Mucosa of descending colon (tissue), 3 donors: Measurements from ENCODE around the gene SEMA4C. TPM values are rescaled to one million over a fixed set of nuclear protein-coding genes. Genes with fewer than 3 reads are reported as not detected.

Experiments used
- ATAC-seq: fragments of 200-7000 bp; cut with Tn5 transposase; one replicate; pipeline ENCODE4 v1.9.1; 2020; ENCODE audit warnings: mild to moderate bottlenecking, moderate library complexity
- DNase-seq, 3 donors: peaks; one replicate each; pipeline ENCODE4 v3.0.0-alpha.2; 2020
- H3K36me3 ChIP-seq: fragments of 200-600 bp; one replicate; pipeline ENCODE4 v1.8.0; 2021; ENCODE audit warnings: low read depth, mild to moderate bottlenecking
- H3K4me1 ChIP-seq: fragments of 200-600 bp; one replicate; pipeline ENCODE4 v1.8.0; 2021; ENCODE audit warnings: low read depth, mild to moderate bottlenecking
- H3K4me3 ChIP-seq: fragments of 200-600 bp; one replicate; pipeline ENCODE4 v1.8.0; 2021; ENCODE audit warnings: mild to moderate bottlenecking
- H3K9me3 ChIP-seq: fragments of 200-600 bp; one replicate; pipeline ENCODE4 v1.8.0; 2021; ENCODE audit warnings: mild to moderate bottlenecking
- intact Hi-C, 2 donors: fragments of 100-400 bp; cut with DNase I in 1 of 2; cut with micrococcal nuclease in 1 of 2; formaldehyde crosslinking; loops; one replicate each; pipeline versions ENCODE4 v1.11.0 to v1.11.1; 2022; cut with DNase I, micrococcal nuclease
- total RNA-seq, 3 donors: library from RNA; stranded (reverse); fragmentation: NEBNext Ultra II Directional in 2 of 3; extraction: Animal tissue kit (Norgen Biotek cat#: 25700) in 2 of 3; gene quantifications; one replicate each; pipeline versions ENCODE4 v1.2.1 to v1.2.4, GENCODE V29; 2021 to 2023
- TF ChIP-seq, protein P1 (sequence below): fragments of 200-600 bp; IDR thresholded peaks from one replicate; pipeline ENCODE4 v1.8.0; 2022; ENCODE audit warnings: antibody characterized with exemption, mild to moderate bottlenecking
- donor health status: DM: no; HTN: no; CAD: no; lungs with moderate emphysema.
- donor health status: DM: no; HTN: no; CAD: no.
- donor health status: DM: no; HTN: yes; CAD: no.

Gene SEMA4C
- total RNA-seq, 3 donors from 2014 or later: 14.4 to 83.8 (median 17.5) TPM

DNA sequence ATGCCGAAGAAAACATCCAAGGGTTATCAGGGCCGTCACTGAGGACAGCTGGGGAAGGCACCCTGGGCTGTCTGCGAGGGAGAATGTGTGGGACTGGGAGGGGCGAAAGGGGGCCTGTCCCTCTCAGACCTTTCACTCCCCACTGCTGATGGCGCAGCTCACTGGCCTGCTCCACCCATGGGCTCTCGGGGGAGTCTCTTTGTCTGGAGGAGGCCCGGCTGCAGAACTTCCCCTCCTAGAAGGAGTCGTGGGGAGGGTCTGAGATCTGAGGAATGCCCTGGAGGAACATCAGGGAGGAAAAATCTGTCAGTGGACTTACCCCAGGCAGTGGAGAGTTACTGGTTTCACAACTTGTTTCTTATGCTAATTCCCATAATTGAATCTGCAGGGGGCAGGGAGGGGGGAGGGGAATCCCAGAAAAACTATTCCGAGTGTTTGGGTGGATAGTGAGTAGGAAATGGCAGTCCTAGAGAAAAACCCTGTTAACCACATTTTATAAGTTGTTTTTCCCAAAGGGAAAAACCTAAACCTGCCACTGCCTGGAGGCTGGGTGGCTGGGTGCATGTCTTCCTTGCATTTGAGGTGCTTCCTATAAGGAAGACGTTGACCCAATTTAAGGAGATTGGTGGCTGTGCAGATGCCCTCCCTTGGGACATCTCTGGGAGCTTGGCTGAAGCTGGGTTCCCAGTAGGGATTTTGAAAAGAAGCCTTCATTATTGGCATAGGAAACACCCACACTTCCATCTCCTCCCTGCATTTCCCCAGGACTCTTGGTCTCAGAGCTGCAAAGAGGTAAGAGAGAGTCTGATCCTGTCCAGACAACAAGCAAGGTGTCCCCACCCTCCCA lies 11.7 kb upstream of the SEMA4C start:
- TF ChIP-seq, protein P1, sequence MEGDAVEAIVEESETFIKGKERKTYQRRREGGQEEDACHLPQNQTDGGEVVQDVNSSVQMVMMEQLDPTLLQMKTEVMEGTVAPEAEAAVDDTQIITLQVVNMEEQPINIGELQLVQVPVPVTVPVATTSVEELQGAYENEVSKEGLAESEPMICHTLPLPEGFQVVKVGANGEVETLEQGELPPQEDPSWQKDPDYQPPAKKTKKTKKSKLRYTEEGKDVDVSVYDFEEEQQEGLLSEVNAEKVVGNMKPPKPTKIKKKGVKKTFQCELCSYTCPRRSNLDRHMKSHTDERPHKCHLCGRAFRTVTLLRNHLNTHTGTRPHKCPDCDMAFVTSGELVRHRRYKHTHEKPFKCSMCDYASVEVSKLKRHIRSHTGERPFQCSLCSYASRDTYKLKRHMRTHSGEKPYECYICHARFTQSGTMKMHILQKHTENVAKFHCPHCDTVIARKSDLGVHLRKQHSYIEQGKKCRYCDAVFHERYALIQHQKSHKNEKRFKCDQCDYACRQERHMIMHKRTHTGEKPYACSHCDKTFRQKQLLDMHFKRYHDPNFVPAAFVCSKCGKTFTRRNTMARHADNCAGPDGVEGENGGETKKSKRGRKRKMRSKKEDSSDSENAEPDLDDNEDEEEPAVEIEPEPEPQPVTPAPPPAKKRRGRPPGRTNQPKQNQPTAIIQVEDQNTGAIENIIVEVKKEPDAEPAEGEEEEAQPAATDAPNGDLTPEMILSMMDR: no peak
- Histone ChIP-seq H3K36me3 (no peaks in the 10 kb centered on the region), H3K9me3 (no peaks in the 10 kb centered on the region), H3K4me3 (no peak overlapping the region), H3K4me1 (no peaks in the 10 kb centered on the region)
- intact Hi-C loops: no loop called here
- DNase-seq (no peak), ATAC-seq (no peak)

DNA sequence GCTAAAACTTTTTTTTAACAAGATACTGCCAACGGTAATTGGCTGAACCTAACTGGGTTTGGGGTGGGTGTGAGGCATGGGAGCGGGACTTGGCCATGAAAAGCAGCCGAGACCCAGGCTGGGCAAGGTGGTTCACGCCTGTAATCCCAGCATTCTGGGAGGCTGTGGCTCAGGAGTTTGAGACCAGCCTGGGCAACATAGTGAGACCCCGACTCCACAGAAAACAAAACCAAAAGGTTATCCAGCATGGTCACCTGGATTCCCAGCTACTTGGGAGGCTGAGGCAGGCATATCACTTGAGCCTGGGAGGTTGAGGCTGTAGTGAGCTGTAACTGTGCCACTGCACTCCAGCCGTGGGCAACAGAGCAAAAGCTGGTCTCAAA lies 11.0 kb upstream of the SEMA4C start:
- TF ChIP-seq, protein P1: no peak
- H3K36me3 ChIP-seq: no peaks in the 10 kb centered on the region
- no peak for ATAC-seq
- intact Hi-C loops: no loop called here
- no peaks in the 10 kb centered on the region for H3K4me1 ChIP-seq
- no peak overlapping the region for H3K4me3 ChIP-seq
- H3K9me3 ChIP-seq: no peaks in the 10 kb centered on the region
- no peak for DNase-seq

DNA sequence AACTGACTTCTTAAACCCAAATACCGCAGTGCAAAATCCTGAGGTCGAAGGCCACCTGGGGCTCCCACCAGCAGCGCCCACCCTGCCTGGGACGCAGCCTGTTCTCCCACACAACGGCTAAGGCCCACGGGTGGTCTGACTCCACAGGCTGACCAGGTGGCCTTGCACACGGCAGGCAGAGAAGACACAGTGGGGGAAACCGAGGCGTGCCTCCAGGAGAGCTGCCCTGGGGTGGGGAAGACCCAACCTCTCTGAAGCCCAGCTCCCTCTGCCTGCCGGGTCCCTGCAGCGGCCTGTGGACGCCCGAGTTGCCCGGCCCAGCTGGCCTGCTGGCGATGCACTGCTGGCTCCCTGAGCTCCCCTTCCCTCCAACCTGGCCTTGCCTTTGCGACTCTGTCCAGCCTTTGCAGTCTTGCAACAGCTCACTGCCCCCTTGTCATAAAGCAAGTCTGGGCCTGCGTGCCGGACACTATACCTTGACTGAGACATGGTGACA lies 9.7 kb upstream of the SEMA4C start:
- Histone ChIP-seq H3K36me3 (no peaks in the 10 kb centered on the region), H3K4me1 (peaks cover 3% of the 10 kb centered on the region), H3K4me3 (no peak overlapping the region), H3K9me3 (no peaks in the 10 kb centered on the region)
- intact Hi-C loops: no loop called here
- ATAC-seq: no peak
- TF ChIP-seq, protein P1: no peak
- no peak for DNase-seq

DNA sequence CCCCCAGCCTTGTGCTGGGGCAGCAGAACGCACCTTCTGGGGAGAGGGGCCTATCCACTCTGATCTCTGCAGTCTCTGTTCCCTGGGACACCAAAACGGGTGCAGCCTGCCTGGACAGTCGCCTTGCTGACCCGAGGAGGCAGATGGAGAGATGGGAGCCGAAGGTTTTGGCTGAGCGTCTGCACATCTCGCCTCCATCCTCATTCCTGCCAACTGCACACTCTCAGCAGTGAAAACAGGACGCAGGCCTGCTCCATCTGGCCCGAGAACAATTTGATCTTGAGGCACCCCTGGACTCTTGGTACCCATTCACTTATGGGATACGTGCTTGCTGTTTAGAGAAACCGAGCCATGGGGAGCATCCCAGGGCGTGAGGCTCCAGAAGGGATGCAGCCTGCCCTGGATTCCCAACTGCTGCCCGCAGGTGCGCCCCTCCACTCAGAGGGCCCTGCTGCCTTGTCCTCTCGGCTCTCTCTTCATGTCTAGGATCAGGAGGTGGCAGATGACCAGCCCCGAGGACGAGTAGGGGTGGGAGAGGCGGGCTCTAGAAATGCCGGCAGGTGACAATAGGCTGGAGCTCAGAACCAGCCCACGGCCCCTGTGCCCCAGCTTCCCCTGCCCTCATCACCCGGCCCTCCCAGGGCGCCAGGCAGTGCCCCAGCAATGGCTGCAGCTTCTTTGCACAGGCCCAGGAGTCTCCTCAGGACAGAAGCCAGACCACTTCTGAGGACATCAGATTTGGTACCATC lies 9.1 kb upstream of the SEMA4C start:
- no peak overlapping the region for H3K4me3 ChIP-seq
- H3K4me1 ChIP-seq: peaks cover 3% of the 10 kb centered on the region
- no peak for DNase-seq
- TF ChIP-seq, protein P1: no peak
- intact Hi-C loops: no loop called here
- no peaks in the 10 kb centered on the region for H3K9me3 ChIP-seq
- ATAC-seq: no peak
- no peaks in the 10 kb centered on the region for H3K36me3 ChIP-seq

DNA sequence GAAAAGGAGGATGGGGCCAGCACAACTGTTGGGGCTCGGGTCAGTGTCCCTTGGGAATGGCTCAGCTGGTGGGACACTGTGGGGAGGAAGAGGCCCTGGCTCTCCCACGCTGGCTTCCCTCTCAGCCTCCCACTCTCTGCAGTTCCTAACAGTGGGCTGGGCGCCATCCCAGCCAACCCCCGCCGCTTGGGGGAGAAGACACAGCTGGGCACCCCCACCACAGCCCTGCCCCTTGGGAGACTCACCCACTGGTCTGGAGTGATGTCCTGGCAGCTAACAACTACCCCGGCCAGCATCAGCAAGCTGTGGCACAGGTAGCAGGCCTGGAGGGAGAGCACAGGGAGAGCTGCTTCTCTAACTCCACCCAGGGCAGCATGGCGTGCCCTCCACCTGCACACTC lies 8.3 kb upstream of the SEMA4C start:
- ATAC-seq (no peak), DNase-seq (no peak)
- Histone ChIP-seq H3K9me3 (no peaks in the 10 kb centered on the region), H3K4me1 (peaks cover 3% of the 10 kb centered on the region), H3K36me3 (no peaks in the 10 kb centered on the region), H3K4me3 (no peak overlapping the region)
- intact Hi-C loops: no loop called here
- TF ChIP-seq, protein P1: no peak
